Activated naive CD8-positive, alpha-beta T cell treated with anti-CD3 and anti-CD28 coated beads, Interleukin-2, amount 50 U/mL, for 16 hours (primary cell): ENCODE data around the gene MSANTD4.
"Not testable (repeated sequence)": the region's sequence is repeated elsewhere in the genome, so short reads cannot be mapped to it uniquely, and the experiment has no call there.

Experiments
- DNase-seq: peaks from one replicate; pipeline ENCODE4 v3.0.0-alpha.2; 2020; ENCODE audit warnings: low read depth, low spot score

MSANTD4 gene

DNA sequence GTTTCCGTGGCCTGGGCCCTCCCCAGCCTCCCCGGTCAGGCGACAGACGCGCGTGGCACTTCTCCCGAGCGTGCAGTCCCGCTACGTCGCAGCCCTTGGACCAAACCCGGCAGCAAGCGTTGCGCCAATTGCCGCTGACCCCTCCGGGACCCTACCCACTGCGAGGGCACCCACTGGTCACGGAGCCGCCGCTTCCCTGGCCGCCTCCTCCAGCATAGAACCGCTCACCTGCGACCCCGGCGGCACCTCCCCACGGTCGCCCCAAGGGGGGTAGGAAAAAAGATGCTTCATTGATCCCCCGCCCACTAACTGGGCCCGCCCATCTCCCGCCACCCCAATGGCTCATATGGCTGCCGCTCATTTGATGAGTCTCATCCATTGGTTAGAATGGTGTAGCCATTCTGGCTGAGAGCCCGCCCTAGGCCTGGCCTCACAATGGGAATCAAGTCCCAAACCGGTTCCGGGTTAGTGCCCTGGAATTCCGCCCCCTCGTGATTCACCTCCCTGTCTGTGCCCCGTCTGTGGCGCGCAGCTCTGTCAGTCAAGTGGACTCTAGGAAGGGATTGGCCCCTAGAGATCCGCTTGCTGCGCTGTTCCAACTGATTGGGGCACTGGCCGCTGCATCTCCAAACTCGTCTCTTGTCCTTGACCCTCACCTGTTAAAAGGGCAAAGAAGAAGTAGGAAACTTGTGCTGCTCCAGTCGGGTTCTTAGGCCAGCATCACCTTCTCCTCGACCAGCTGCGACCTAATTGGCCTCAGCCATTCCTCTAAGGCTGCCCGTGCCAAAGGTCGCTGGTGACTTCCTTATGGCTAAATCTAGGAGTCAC, at the start of gene MSANTD4:
MSANTD4 (minus strand) TSS at position 274 of the 828 bp plus-strand sequence. CDS start 11,323 bp downstream, outside the sequence.
- peak; percentile 95 for DNase-seq

GRCh38 chr11:106070606-106071005, 48.6 kb upstream of the MSANTD4 start:
- no peak for DNase-seq

- DNase-seq: no peak
Observed at GRCh38 chr11:106063009-106063408, 41.0 kb upstream of the MSANTD4 start.

GRCh38 chr11:106061954-106062949, 40.2 kb upstream of the MSANTD4 start:
- DNase-seq: no peak

DNA sequence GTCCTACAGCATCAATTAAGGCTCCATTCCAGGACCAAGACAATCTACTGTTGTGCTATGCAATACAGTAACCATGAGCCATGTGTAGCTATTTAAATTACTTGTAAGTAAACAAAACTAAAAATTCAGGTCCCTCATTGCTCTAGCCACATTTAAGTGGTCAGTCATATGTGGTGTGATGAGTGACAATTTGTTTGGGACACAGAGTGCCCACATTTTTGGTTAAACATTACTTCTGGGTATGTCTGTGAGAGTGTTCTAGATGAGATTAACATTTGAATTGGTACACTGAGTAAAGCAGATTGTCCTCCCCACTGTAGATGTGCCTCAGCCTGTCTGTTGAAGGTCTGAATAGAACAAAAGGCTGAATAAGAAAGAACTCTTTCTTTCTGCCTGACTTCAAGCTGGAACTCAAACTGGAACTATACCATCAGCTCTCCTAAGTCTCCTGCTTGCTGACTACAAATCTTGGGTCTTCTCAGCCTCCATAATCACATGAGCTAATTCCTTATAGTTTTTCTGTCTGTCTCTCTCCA, 39.3 kb upstream of the MSANTD4 start:
- DNase-seq: no peak

DNA sequence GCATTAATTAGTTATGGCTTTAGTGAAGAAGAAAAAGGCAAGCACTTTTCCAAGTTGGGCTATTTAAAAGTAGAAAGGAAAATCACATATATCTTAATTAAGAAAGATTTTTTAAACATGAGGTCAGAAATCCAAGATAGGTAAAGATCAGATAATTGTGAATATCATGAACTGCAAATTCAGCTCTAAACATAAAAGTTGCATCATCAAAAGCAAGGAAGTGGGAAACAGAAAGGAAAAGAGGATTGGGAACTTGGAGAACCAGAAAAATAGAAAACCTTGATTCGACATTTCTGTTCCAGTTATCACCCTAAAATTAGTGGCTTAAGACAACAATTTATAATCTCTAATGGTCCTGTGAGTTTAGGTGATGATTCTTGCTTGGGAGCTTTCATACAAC, 37.6 kb upstream of the MSANTD4 start:
- no peak for DNase-seq

- DNase-seq: not testable (repeated sequence)
Observed at GRCh38 chr11:106058377-106058776, 36.3 kb upstream of the MSANTD4 start.

DNA sequence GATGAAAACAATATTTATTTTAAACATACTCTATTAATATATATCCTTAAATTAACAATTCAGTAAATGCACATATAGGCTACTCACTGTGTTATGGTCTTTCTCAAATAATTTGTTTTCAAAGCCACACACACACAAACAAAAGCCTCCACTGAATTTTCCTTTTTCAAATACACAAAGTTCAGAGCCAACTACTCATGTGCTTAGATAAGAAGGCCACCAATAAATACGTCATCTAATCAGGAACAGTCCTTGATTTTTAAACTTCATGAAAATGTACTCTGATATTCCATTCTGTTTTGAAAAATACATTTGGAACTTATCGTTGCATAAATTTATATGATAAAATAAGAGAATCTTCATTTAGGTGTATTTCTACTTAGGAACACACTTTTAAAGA, 29.1 kb upstream of the MSANTD4 start:
- DNase-seq: no peak

DNA sequence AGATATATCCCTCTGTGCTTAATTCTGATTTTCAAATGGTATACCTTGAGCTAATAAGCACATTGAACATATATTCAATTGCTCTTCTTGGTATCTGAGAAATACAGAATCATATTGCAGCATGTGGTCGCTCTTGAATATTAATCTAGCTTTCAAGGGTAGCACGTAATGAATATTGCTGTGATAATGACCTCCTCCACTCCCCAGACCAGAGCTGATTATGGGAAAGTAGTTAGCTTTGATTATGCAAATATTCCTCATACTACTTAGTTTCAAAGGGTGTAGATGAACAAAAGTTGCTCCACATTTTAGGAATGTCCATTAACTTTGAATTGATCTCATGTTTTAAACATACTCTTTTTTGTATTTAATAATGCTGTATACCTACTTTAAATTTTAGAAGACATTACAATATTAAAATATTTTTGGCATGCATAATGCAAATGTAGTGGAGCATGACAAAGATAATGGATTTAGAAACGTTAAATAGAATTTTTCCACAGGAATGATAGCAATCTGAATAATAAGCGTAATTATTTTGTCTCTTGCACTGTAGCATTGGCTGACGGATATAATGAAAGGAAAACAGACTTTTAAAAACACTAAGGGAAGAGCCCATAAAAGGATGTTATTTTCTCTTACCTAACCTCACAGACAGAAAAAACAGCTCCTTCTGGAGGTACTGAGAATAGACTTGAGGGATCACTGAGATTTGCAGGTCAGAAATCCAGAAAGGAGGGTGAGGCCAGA, 27.9 kb upstream of the MSANTD4 start:
- DNase-seq: no peak

- DNase-seq: no peak
Observed at GRCh38 chr11:106047631-106048030, 25.6 kb upstream of the MSANTD4 start.

- DNase-seq: no peak
Observed at GRCh38 chr11:106043540-106043939, 21.5 kb upstream of the MSANTD4 start.

GRCh38 chr11:106032861-106033260, 10.8 kb upstream of the MSANTD4 start:
- DNase-seq: no peak

DNA sequence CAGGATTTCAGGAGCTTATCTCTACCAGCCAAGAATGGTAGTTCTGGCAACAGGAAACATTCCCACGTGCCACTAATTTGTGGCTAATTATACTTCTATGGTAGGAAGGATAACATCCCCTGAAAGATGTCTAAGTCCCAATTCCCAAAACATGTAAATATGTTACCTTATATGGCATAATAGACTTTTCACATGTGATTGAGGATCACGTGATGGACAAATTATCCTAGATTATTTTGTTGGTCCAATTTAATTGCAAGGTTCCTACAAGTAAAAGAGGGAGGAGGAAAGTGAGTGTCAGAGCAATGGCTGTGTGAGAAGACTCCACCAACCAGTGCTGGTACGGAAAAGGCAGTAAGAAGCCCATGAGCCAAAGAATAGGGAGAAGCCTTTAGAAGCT, 9.9 kb upstream of the MSANTD4 start:
- DNase-seq: no peak

DNA sequence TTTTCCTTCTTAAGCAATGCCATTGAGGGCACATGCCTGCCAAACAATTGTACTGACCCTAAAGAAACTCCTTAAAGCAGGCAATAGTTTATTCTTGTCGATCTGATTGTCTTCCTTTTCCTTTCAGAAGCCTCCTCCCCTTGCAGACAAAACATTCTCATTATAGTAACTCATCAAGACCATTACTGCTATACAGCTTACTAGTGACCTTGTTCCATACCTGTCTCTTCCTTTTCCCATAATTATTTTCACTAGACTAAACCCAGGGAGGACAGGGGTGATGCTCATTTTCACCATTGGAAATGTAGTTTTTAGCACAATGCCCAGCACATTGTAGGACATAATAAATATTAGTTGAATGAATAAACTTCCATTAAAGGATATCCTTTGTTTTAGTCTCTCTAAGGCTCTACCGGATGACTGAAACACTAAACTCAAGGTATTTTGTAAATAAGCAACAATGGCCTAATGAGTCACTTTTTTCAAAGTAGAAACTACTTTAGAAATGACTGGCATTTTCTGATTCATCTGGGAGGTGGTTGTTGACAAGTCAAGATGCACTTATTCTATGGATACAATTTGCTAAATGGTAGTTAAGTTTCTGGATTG, 9.3 kb upstream of the MSANTD4 start:
- DNase-seq: no peak

GRCh38 chr11:106030609-106031008, 8.6 kb upstream of the MSANTD4 start:
- no peak for DNase-seq

- DNase-seq: no peak
Observed at GRCh38 chr11:106022795-106023275, 795 bp upstream of the MSANTD4 start.

DNA sequence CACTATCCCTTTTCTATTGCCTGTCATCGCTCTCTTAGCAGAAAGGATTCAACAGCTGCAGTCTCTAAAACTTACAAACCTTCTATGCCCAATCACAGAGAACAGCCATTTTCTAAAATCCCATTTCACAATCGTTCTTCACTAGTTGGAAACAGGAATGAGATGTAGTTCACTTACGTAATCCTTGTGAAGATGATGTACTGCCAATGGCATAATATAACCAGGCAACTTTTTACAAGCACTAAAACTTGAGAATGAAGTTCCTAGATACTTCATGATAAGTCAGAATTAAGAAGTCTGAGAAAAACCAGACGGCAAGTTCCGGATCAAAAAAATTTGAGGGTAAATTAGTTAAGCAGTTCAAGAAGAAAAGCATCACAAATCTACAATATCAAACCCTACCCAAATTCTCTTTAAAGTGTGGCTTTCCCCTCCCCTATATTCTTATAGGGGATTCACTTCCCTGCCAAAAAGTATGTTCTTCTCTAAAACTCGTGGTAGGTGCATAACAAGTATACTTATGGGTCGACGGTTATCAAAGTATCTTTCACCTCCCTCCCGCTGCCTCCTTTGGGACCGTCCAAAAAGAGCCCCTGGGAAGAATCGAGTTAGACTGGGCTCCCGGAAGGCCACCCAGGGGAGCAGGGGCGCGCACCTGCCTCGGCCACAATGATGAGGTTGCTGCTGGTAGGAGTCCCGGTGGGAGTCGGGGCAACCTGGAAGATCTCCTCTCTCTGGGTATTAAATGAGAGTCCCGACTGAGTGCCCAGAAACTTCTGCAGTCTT, 666 bp downstream of the MSANTD4 start:
- DNase-seq: no peak

DNA sequence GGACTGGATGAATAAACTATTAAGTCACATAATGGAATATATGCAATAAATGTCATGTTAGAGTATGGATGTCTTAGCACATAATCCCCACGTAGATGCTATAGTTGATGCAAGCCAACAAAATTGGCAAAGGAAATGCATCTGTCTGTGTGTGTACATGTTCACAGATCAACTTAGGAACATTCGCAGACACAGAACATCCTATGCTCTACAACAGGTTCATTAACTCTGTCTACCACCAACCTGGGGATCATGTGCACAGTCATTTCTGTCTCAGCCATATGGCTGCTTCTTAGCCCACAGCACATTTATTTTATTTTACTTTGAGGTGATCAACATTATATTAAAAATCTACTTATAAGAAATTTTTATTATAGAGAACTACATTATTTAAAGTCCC, 4.9 kb downstream of the MSANTD4 start:
- no peak for DNase-seq

GRCh38 chr11:106015066-106015465, 7.0 kb downstream of the MSANTD4 start:
- DNase-seq: no peak

- DNase-seq: no peak
Observed at GRCh38 chr11:106014620-106015019, 7.4 kb downstream of the MSANTD4 start.
